NCI-H187 (cell line): ENCODE data around the gene NOSIP.

Experiments
- DNase-seq, 2 experiments: peaks; one replicate each; lab custom pipeline; 2025; lab: John Stamatoyannopoulos, UW

Gene NOSIP

GRCh38 chr19:49570997-49571676 is 9.2 kb downstream of the NOSIP start:
- no peak for DNase-seq

- peak; percentile 46 to 77 for DNase-seq
Observed at GRCh38 chr19:49570138-49570856, 10.1 kb downstream of the NOSIP start.

DNA sequence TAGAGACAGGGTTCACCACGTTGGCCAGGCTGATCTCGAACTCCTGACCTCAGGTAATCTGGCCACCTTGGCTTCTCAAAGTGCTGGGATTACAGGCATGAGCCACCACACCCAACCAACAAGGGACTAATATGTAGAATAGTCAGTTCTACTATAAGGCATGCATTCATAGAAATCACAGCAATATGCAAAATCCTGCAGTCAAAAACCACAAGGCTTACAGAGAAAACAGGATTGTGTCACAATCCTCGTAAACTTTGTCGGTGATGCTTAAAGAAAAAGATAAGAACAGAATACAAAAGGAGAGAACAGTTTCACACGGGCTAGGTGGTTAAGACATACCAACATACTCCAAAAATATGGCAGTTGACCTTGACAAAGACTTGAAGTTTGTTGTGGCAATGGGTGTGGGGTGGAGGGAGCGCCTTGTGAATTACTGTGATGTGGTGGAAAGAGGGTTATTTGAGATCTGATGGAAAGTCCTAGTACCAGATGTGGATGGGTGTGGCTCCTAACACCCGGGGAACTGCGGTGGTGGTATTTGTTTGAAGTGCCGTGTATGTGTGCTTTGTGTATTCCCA is 12.4 kb downstream of the NOSIP start:
- DNase-seq: no peak

GRCh38 chr19:49566302-49566701 is 14.1 kb downstream of the NOSIP start:
- no peak for DNase-seq

DNA sequence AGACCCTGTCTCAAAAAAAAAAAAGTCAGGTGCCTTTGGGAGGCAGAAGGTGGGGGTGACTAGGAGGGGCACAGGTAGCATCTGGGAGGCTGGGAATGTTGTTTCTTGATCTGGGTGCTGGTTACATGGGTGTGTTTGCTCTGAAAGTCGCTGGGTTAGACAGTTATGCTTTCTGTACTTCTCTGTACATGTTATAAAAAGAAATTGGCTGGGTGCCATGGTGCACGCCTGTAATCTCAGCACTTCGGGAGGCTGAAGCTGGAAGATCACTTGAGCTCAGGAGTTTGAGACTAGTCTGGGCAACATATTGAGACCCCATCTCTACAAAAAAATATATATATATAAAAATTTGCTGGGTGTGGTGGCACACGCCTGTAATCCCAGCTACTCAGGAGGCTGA is 15.1 kb downstream of the NOSIP start:
- DNase-seq: no peak

DNA sequence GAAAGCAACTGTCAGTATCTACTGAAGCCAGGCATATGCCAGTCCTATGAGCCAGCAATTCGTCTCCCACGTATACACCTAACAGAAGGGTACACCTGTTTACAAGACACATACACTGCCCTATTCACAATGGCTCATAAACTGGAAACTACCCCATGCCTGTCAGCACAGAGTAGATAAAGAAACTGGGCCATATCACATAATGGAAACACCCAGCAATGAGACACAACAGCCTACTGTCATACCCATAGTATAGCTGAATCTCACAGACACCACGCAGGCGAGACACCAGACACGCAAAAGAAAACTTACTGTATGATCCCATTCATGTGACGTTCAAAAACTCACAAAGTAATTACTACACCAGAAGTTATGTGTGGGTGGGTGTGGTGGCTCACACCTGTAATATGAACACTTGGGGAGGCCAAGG is 15.7 kb downstream of the NOSIP start:
- DNase-seq: no peak

DNA sequence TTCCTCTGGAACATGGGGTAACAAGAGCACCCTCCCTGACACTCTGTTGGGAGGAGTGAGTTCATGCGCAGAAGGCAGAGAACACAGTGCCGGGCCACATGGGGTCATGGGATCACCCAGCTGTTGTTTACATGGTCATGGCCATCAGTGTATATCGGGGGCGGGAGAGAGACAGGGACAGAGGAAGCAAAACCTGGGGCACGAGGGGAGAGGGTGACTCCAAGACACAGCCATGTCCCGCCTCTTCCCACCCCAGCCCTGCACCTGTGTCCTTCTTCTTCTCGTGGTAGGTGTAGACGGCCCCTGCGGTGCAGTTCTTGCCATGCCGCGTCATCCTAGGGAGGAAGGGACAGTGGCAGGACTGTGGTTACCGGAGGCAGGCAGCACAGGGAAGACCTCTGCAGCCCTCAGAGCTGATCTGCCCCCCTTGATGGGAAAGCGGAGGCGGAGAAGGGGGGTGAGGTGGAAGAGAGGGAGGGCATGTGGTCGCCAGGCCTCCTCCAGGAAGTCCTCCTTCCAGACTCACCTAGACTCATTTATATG is 19.9 kb downstream of the NOSIP start:
- no peak for DNase-seq

DNA sequence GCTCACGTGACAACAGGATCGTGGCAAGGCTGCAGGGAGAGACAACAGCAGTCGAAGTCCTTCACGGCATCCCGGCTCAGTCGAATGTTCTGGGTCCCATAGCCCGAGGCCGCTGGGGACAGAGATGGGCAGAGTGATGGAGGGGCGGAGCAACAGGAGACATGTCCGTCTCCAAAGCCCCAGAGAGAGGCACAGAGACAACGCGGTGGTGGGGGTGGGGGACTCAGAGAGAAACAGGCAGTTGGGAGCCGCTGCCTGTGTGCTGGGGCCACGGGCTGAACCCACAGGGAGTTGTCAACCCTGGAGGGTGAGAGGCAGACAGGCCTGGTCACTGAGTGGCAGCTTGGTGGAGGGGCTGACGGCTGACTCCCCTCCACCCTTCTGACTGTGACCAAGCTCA is 20.4 kb downstream of the NOSIP start:
- no peak for DNase-seq

GRCh38 chr19:49559443-49559842 is 20.9 kb downstream of the NOSIP start:
- DNase-seq: no peak

- no peak for DNase-seq
Observed at GRCh38 chr19:49558591-49558990, 21.8 kb downstream of the NOSIP start.

GRCh38 chr19:49557641-49558325 is 22.6 kb downstream of the NOSIP start:
- DNase-seq: no peak

- DNase-seq: no peak
Observed at GRCh38 chr19:49556412-49557398, 23.7 kb downstream of the NOSIP start.

GRCh38 chr19:49555600-49556411 is 24.6 kb downstream of the NOSIP start:
- peak; percentile 49 to 92 for DNase-seq

- no peak for DNase-seq
Observed at GRCh38 chr19:49554701-49555181, 25.6 kb downstream of the NOSIP start.

DNA sequence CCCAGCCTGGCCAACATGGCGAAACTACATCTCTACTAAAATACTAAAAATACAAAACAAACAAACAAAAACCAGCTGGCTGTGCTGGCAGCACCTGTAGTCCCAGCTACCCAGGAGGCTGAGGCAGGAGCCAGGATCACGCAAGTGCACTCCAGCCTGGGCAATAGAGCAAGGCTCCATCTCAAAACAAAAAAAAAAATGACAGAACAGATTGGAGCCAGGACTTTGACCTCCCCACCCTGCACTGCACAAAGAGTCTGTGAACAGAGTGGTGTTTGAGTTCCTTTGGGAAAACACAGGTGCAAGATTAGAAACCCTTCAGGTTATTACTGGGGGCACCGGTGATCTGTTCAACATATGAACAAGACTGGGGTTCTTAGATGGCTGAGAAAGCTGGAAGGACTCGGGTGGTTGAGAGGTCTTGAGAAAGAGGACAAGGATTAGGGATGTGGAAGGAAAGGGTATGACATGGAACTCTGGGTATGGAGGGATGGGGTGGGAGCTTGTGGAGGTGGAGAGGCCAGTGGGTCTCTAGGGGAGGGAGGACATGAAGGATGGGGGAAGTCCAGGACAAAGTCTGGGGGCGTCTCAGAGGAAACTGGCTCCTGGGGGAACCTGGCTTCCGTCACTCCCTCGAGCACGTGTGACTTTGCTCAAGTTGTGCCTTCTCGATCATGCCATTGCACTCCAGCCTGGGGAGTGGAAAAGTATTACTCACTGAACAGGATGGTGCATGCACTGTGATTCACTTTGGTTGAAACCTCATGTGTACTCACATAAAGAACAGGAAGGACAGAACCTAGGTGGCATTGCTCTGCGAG is 26.7 kb downstream of the NOSIP start:
- DNase-seq: no peak

DNA sequence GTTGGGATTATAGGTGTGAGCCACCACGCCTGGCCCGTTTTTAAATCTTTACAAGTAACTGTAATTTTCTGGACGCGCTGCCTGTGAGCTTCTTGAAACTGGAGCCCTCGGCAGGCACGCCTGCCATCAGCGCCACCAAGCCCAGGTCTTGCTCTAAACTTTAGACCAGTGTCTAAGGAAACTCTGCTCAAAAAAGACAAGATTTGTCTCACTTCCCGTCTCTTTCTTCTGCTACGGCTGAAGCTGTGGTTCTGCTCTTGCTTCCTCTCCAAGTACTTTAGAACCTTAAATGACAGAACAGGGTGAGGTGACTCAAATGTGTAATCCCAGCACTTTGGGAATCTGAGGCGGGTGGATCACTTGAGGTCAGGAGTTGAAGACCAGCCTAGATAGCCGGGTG is 27.6 kb downstream of the NOSIP start:
- no peak for DNase-seq

DNA sequence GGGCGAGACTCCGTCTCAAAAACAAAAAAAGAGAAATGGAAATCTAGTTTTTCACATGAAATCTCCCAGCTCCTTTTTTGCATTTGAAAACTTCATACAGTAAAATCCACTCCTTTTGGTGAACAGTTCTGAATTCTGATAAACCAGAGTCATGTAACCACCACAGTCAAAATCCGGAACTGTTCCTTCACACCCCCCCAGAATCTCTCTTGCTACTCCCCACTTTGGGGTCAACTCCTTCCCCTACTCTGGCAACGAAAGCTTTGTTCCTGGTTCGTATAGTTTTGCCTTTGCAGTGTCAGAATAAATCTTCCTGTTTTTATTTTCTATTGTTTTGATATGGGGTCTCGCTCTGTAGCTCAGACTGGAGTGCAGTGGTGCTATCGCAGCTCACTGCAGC is 28.8 kb downstream of the NOSIP start:
- DNase-seq: no peak

GRCh38 chr19:49549045-49549444 is 31.3 kb downstream of the NOSIP start:
- no peak for DNase-seq

DNA sequence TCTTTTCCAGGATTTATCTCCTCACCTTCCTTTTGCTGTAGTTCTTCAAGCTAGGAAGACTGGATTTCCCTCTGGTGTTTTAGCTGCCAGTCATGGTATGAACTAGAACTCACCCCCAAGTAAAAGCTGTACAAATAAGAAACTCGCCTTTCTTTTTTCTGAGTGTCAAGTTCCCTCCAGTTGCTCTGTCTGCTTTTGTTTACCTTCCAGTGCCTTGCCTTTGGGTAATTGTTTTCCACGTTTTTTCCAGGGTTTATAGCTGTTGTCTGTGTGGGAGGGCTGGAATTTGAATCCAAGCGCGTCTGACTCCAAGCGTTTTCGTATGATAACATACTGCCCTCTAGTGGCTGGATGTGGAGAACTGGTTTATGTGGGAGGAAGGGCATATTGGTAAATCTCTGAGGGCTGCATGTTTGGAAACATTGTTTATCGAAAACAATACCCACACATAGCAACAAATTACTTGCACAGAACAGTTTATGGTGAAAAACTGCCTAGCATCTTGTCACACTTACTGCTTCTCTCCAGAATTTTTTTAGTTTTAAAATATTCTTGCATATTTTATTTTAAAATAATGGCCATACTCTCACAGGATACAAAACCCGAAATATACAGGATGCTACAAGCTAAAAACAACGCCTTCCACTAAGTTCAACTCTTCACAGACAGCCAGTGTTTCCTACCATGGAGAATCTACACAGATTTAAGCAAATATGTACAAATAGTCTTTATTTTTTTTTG is 33.4 kb downstream of the NOSIP start:
- peak; percentile 81 to 84 for DNase-seq
